H1 (cell line): ENCODE results near the gene PCNX3. TPM values are rescaled to one million over a fixed set of nuclear protein-coding genes. Genes with fewer than 3 reads are reported as not detected.
A peak's percentile ranks its signal among the peaks of the same experiment; 100 is the strongest.

Experiments
- CTCF ChIA-PET: fragments of 300-600 bp; sonication (Branson Sonifier 250); formaldehyde crosslinking; loops from one replicate; lab custom pipeline; 2021; ENCODE audit not compliant: partially characterized antibody; lab: Charles Lee
- POLR2A ChIA-PET: fragments of 300-600 bp; sonication (Branson Sonifier 250); formaldehyde crosslinking; loops from one replicate; lab custom pipeline; 2021; ENCODE audit warnings: inconsistent platforms; ENCODE audit not compliant: partially characterized antibody; lab: Charles Lee
- DNase-seq, 2 experiments: peaks; one replicate each; pipeline versions ENCODE4 v3.0.0 to v3.0.0-alpha.2; 2010 to 2022; ENCODE audit warnings: low spot score in 2 of 2, low read depth in 1 of 2, mixed read lengths in 1 of 2
- FAIRE-seq: peaks from 2 replicates; lab custom pipeline; 2011; peaks lifted over from hg19 to GRCh38; lab: Jason Lieb, UNC
- H2AFZ ChIP-seq: 2 replicates; pipeline ENCODE4 v1.8.1; 2012; ENCODE audit warnings: low read length, inconsistent platforms
- H2AK5ac ChIP-seq: 2 replicates; pipeline ENCODE4 v1.6.1; 2013; ENCODE audit warnings: low read depth, low read length
- H2BK120ac ChIP-seq: replicated peaks from 2 replicates; pipeline ENCODE3; 2013; ENCODE audit warnings: low read depth, low read length, inconsistent platforms
- H2BK12ac ChIP-seq: 2 replicates; pipeline ENCODE4 v1.6.1; 2013; ENCODE audit warnings: low read depth, low read length
- H2BK15ac ChIP-seq: 2 replicates; pipeline ENCODE4 v1.6.1; 2013; ENCODE audit warnings: low read length
- H2BK20ac ChIP-seq: 2 replicates; pipeline ENCODE4 v1.6.1; 2013; ENCODE audit warnings: low read length
- H2BK5ac ChIP-seq: 2 replicates; pipeline ENCODE4 v1.6.1; 2013; ENCODE audit warnings: low read depth, low read length
- H3K14ac ChIP-seq: 2 replicates; pipeline ENCODE4 v1.6.1; 2013; ENCODE audit warnings: inconsistent platforms; ENCODE audit not compliant: insufficient read length
- H3K18ac ChIP-seq: 2 replicates; pipeline ENCODE4 v1.6.1; 2013; ENCODE audit warnings: low read length; ENCODE audit errors: extremely low read depth
- H3K23ac ChIP-seq: 2 replicates; pipeline ENCODE4 v1.6.1; 2013; ENCODE audit warnings: inconsistent platforms; ENCODE audit not compliant: insufficient read length
- H3K23me2 ChIP-seq: 2 replicates; pipeline ENCODE4 v1.6.1; 2013; ENCODE audit warnings: low read depth, low read length
- H3K27ac ChIP-seq: 2 replicates; pipeline ENCODE4 v1.6.1; 2011; ENCODE audit warnings: low read depth, low read length, inconsistent platforms
- H3K27me3 ChIP-seq, 4 experiments: replicated peaks in 1 of 4; 1 replicate in 1 of 4; 2 replicates in 3 of 4; pipeline versions ENCODE4 v1.6.1 to v1.8.1; 2011 to 2013; ENCODE audit warnings: low read length in 3 of 4, mild to moderate bottlenecking in 3 of 4, inconsistent platforms in 2 of 4, mixed read lengths in 2 of 4, moderate library complexity in 1 of 4; ENCODE audit not compliant: control insufficient read depth in 3 of 4, insufficient read depth in 3 of 4; ENCODE audit errors: extremely low read depth in 1 of 4
- H3K36me3 ChIP-seq, 4 experiments: 2 replicates each; pipeline versions ENCODE4 v1.6.1 to v1.8.1; 2011 to 2013; ENCODE audit warnings: mild to moderate bottlenecking in 4 of 4, low read length in 3 of 4, moderate library complexity in 2 of 4, control low read depth in 1 of 4, inconsistent platforms in 1 of 4; ENCODE audit not compliant: insufficient read depth in 4 of 4, control insufficient read depth in 2 of 4
- H3K4ac ChIP-seq: replicated peaks from 2 replicates; pipeline ENCODE3; 2013; ENCODE audit warnings: low read length, low read depth, mixed read lengths, inconsistent platforms; ENCODE audit not compliant: insufficient read length
- H3K4me1 ChIP-seq, 4 experiments: replicated peaks in 1 of 4; 1 replicate in 1 of 4; 2 replicates in 3 of 4; pipeline versions ENCODE4 v1.6.1 to v1.8.1; 2011 to 2013; ENCODE audit warnings: low read length in 3 of 4, inconsistent platforms in 2 of 4, mixed read lengths in 1 of 4; ENCODE audit not compliant: insufficient read depth in 4 of 4, control insufficient read depth in 3 of 4
- H3K4me2 ChIP-seq, 2 experiments: 2 replicates each; pipeline versions ENCODE4 v1.6.1 to v1.8.1; 2011 to 2013; ENCODE audit warnings: low read depth in 2 of 2, low read length in 2 of 2, control low read depth in 1 of 2, inconsistent platforms in 1 of 2, mild to moderate bottlenecking in 1 of 2; ENCODE audit not compliant: insufficient read depth in 1 of 2
- H3K4me3 ChIP-seq, 4 experiments: fragments of 200-600, 300-600 bp in 1 of 4; sonication (generic), shearing (Covaris generic), sonication (Bioruptor Twin) in 1 of 4; 2 replicates each; pipeline versions ENCODE4 v1.5.1 to v1.8.1; 2011 to 2016; ENCODE audit warnings: low read length in 4 of 4, low read depth in 3 of 4, control low read depth in 2 of 4, inconsistent platforms in 2 of 4, mild to moderate bottlenecking in 2 of 4, mixed read lengths in 1 of 4, moderate library complexity in 1 of 4; ENCODE audit not compliant: insufficient read depth in 2 of 4; ENCODE audit errors: extremely low read depth in 1 of 4
- H3K56ac ChIP-seq: replicated peaks from 2 replicates; pipeline ENCODE3; 2013; ENCODE audit warnings: low read depth, mild to moderate bottlenecking, mixed read lengths, low read length, inconsistent platforms; ENCODE audit not compliant: insufficient read length
- H3K79me1 ChIP-seq: 2 replicates; pipeline ENCODE4 v1.6.1; 2013; ENCODE audit warnings: low read depth, low read length, control low read depth
- H3K79me2 ChIP-seq, 2 experiments: 2 replicates each; pipeline versions ENCODE4 v1.6.1 to v1.8.1; 2012 to 2013; ENCODE audit warnings: low read length in 2 of 2, mild to moderate bottlenecking in 2 of 2, inconsistent platforms in 1 of 2; ENCODE audit not compliant: insufficient read depth in 2 of 2, control insufficient read depth in 1 of 2
- H3K9ac ChIP-seq, 4 experiments: replicated peaks in 1 of 4; 1 replicate in 1 of 4; 2 replicates in 3 of 4; pipeline versions ENCODE4 v1.6.1 to v1.8.1; 2011 to 2013; ENCODE audit warnings: low read depth in 3 of 4, low read length in 3 of 4, control low read depth in 2 of 4, mild to moderate bottlenecking in 2 of 4, moderate library complexity in 2 of 4, inconsistent platforms in 1 of 4; ENCODE audit errors: extremely low read depth in 1 of 4
- H3K9me3 ChIP-seq, 2 experiments: 2 replicates each; pipeline versions ENCODE4 v1.6.1 to v1.8.1; 2012 to 2013; ENCODE audit warnings: mild to moderate bottlenecking in 2 of 2, moderate library complexity in 2 of 2, control low read depth in 1 of 2, inconsistent platforms in 1 of 2, low read depth in 1 of 2, low read length in 1 of 2, mixed read lengths in 1 of 2; ENCODE audit not compliant: insufficient read depth in 2 of 2
- H4K20me1 ChIP-seq, 2 experiments: replicated peaks in 1 of 2; 2 replicates each; pipeline versions ENCODE3 to v1.8.1; 2011 to 2013; ENCODE audit warnings: inconsistent platforms in 2 of 2, low read length in 2 of 2, mild to moderate bottlenecking in 1 of 2; ENCODE audit not compliant: insufficient read depth in 2 of 2, control insufficient read depth in 1 of 2
- H4K5ac ChIP-seq: 2 replicates; pipeline ENCODE4 v1.6.1; 2013; ENCODE audit warnings: low read length, low read depth, mixed read lengths, inconsistent platforms; ENCODE audit not compliant: insufficient read length
- H4K8ac ChIP-seq: 2 replicates; pipeline ENCODE4 v1.8.0; 2013; ENCODE audit warnings: mild to moderate bottlenecking, moderate library complexity, low read length, inconsistent platforms; ENCODE audit not compliant: insufficient read depth; ENCODE audit errors: extremely low read depth
- H4K91ac ChIP-seq: replicated peaks from 2 replicates; pipeline ENCODE3; 2013; ENCODE audit warnings: low read length, mixed read lengths, inconsistent platforms; ENCODE audit not compliant: insufficient read length
- RAD21 ChIP-seq, 2 experiments: IDR thresholded peaks in 1 of 2; conservative IDR thresholded peaks in 1 of 2; 2 replicates each; pipeline ENCODE4 v1.6.1; 2011; ENCODE audit warnings: low read depth in 2 of 2, low read length in 2 of 2, improper control_type of control experiment in 1 of 2, inconsistent platforms in 1 of 2, mild to moderate bottlenecking in 1 of 2, moderate library complexity in 1 of 2
- SP2 ChIP-seq: IDR thresholded peaks from 2 replicates; pipeline ENCODE4 v1.6.1; 2012; ENCODE audit warnings: mild to moderate bottlenecking, low read length, inconsistent platforms
- YY1 ChIP-seq: IDR thresholded peaks from 2 replicates; pipeline ENCODE4 v1.6.1; 2011; ENCODE audit warnings: low read depth, mild to moderate bottlenecking, low read length
- WGBS, 2 experiments: shearing (Covaris generic) in 1 of 2; methylation state at CpG; one replicate each; pipeline versions ENCODE4 v1.1.6 to v1.1.7; 2013 to 2015; ENCODE audit warnings: low lambda C conversion rate in 2 of 2, mixed read lengths in 2 of 2, inconsistent platforms in 1 of 2, low coverage in 1 of 2, missing lambda C conversion rate in 1 of 2; ENCODE audit not compliant: insufficient replicate concordance in 2 of 2, insufficient coverage in 1 of 2, insufficient read length in 1 of 2; ENCODE audit errors: extremely low coverage in 1 of 2, missing lambda C conversion rate in 1 of 2; 5-methylcytosine and 5-hydroxymethylcytosine counted together
- polyA plus RNA-seq, 7 experiments: library from polyadenylated mRNA; depleted of rRNA in 3 of 7; stranded (reverse) in 5 of 7; unstranded in 2 of 7; fragments of >200 nt in 5 of 7; fragments of 200-250 nt in 2 of 7; gene quantifications; 1 replicate in 5 of 7; 2 replicates in 1 of 7; 4 replicates in 1 of 7; pipeline versions ENCODE4 v1.2.1 to v1.2.3, GENCODE V29; 2011 to 2013; ENCODE audit warnings: missing spikeins in 2 of 7, mixed read lengths in 2 of 7
- total RNA-seq: library from RNA; stranded (reverse); fragmentation: NEBNext Ultra II Directional; extraction: Animal tissue kit (Norgen Biotek cat#: 25700); gene quantifications from 2 replicates; pipeline ENCODE4 v1.2.1, GENCODE V29; 2021

The PCNX3 gene
- total and polyA plus RNA-seq, 2 of the 8 experiments (the other 6 are each of a cell fraction or from before 2014, with no cell fraction given): 27.2 to 38.8 TPM

GRCh38 chr11:65639623-65640482 lies 24.3 kb downstream of the PCNX3 start:
- WGBS, 2 experiments: 82% methylated on average over 8 of the region's 8 CpGs; no CpG with 5 or more reads in 1 of the 2 experiments
- TF ChIP-seq SP2: no peak
- TF ChIP-seq YY1: no peak
- TF ChIP-seq RAD21 (IDR thresholded peaks at IDR 0.05 in 1 of 2, conservative IDR thresholded peaks at IDR 0.05 in 1 of 2; ENCODE audit: low read depth in 2 of 2, low read length in 2 of 2): no peak

More at GRCh38 chr11:65639623-65640482, 24.3 kb downstream of the PCNX3 start:
- H3K79me1 ChIP-seq: peaks cover 3% of the 10 kb centered on the region; the same call in 1 of the 2 replicates
- ChIA-PET POLR2A (interaction anchor here (1.4 to 6.9 kb wide), 8 partner anchors 7 to 23 kb away, joined by 3 to 56 read pairs (median 14); partner anchors contain the start of gene RELA), CTCF (interaction anchor here (1.0 to 2.5 kb wide), 8 partner anchors 11 to 141 kb away, joined by 3 to 16 read pairs (median 4); partner anchors contain the start of gene AP5B1)
- H3K36me3 ChIP-seq: peaks cover 2 to 21% (median 13%) of the 10 kb centered on the region in 4 experiments; a peak in 6 of 8 replicates
- no peak overlapping the region for H3K18ac ChIP-seq
- peak overlapping the region; percentile 48 for H4K8ac ChIP-seq
- no peak overlapping the region for H3K4ac ChIP-seq
- no peak overlapping the region for H2AFZ ChIP-seq
- no peaks in the 10 kb centered on the region for H3K9me3 ChIP-seq
- no peak overlapping the region for H3K23ac ChIP-seq
- H4K5ac ChIP-seq: no peak overlapping the region
- peaks cover 0 to 4% (median 2%) of the 10 kb centered on the region in 4 experiments; a peak in 2 of 7 replicates for H3K27me3 ChIP-seq
- H3K14ac ChIP-seq: no peak overlapping the region
- H4K20me1 ChIP-seq: peaks cover 0 to 7% of the 10 kb centered on the region in 2 experiments
- H2AK5ac ChIP-seq: no peak overlapping the region
- DNase-seq (no peak), FAIRE-seq (no peak)
- no peak overlapping the region for H3K4me3 ChIP-seq
- no peak overlapping the region for H2BK15ac ChIP-seq
- H3K4me1 ChIP-seq: peaks cover 3 to 37% (median 22%) of the 10 kb centered on the region in 4 experiments
- no peak overlapping the region for H2BK120ac ChIP-seq
- H3K56ac ChIP-seq: no peak overlapping the region
- no peak overlapping the region for H2BK5ac ChIP-seq
- 0 out of 2 replicates have a peak overlapping the region, but pooled peaks have one; percentile 60 for H2BK12ac ChIP-seq
- peaks cover 8% of the 10 kb centered on the region; the same call in 1 of the 2 replicates for H3K23me2 ChIP-seq
- no peak overlapping the region for H3K9ac ChIP-seq
- H2BK20ac ChIP-seq: no peak overlapping the region
- H4K91ac ChIP-seq: no peak overlapping the region
- no peaks in the 10 kb centered on the region for H3K79me2 ChIP-seq
- no peak overlapping the region; a peak in 1 of 4 replicates for H3K4me2 ChIP-seq
- H3K27ac ChIP-seq: no peak overlapping the region
